CD4-positive, alpha-beta T cell treated with Interleukin-21 for 1 hour (primary cell): Measurements from ENCODE around the gene PRKAB2.
"Not testable (repeated sequence)": the region's sequence is repeated elsewhere in the genome, so short reads cannot be mapped to it uniquely, and the experiment has no call there.

Source experiments
- DNase-seq: peaks from one replicate; pipeline ENCODE4 v3.0.0-alpha.2; 2020

PRKAB2 gene

DNA sequence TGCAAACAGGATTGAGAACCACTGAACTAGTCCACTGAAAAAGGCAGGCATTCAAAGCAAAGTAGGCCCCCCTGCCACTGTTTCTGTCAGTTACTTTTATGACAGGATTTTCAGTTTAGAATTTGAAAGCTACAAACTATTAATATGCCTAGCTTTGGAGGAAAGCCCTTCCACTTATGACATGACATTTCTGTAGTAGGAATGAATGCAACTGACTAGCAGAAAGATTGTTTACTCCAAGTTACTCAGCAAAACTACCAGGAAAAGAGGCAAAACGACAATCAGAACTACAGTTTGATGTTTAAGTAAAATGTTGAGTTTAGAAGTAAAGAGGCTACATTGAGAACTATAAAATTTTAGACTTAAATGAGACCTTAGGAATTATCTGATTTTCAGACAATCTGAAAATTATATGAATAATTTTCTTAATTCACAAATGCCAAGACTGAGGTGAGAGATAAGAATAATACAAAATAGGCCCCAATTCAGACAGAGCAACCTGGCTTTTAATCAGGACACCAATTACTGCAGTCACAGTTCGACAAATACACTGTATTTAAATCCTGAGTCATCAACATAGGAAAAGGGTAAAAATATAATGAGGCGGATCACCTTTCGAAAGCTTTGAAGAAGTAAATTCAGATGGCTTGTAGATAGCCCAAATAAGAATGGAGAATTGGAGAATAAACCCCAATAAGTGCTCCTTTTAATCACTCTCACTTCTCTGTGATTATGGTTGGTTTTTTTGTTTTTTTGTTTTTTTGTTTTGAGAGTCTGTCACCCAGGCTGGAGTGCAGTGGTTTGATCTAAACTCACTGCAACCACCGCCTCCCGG lies 2.2 kb downstream of the PRKAB2 start:
- no peak for DNase-seq

DNA sequence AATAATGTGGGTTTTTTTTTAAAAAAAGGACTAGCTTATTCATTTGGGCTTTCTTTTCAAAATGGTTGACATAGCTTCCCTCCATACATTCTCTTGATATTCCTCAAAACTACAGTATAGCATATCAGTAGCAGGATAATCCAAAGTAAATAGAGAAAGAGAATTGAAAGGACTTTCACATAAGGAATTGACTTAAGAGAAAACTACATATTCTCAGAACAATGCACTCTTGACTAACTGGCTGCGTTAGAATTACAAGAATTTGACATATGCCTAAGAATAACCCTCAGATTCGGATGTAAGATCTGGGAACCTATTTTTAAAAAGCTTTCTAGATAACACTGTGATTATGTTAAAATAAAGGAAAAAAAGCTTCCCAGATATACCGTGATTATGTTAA lies 3.1 kb downstream of the PRKAB2 start:
- no peak for DNase-seq

DNA sequence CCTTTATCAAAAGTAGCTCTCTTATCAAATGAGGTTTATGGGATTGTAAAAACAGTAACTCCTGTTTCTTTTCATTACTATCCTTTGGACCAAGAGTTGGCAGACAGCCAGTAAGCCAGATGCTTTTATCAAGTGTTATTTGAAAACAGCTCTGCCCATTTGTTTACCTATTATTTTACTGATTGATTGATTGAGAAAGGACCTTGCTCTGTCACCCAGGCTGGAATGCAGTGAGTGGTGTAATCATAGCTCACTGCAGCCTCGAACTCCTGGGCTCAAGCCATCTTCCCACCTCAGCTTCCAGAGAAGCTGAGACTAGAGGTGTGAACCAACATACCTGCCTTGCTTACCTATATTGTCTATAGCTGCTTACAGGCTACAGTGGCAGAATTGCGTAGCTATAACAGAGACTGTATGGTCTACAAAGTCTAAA lies 3.6 kb downstream of the PRKAB2 start:
- DNase-seq: no peak

DNA sequence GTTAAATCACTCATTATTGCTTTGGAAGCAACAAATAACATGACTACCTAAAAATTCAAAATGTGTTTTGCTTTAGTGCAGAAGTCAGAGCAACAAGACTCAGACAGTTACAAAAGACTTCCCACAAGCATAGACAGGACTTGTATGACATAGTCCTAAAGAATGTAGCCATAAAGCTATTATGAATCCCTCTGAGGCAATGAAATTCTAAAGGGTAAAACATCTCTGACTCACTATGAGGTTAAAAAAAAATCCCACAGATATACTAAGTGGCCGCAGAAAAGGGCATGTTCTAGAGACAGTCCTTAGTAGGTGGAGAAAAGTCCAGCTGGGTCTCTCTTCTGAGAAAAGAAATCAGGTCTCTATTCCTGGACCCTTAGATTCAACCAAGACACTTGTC lies 4.9 kb downstream of the PRKAB2 start:
- no peak for DNase-seq

DNA sequence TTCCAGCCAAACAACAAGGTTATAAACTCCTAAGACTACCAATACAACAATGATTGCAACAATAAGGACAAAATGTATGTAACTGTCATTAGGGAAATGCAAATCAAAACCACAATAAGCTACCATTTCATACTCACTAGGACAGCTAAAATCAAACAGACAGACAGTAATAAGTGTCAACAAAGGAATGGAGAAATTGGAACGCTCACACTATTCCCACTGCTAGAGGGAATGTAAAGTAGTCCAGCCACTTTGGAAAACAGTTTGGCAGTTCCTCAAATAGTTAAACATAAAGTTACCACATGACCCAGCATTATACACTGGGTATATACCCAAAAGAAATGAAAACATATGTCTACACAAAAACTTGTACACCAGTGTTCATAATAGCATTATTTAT lies 9.3 kb downstream of the PRKAB2 start:
- DNase-seq: no peak

DNA sequence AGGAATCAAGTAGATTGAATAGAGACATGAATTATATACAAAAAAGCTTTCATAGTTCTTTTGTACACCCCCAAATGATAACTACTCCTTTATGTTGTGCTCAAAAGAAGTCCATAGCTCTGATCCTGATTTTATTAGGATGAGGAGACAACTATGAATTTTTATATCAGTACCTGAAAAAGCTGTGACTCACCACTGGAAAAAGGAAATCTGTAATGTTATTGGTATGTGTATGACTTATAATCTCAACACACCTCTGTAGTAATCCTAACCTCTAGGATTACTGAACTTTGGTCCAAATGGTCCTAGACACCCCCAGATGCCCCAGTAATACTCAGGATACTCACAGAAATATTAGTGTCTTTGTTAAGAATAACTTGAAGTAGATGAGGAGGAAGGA lies 10.2 kb downstream of the PRKAB2 start:
- DNase-seq: no peak

DNA sequence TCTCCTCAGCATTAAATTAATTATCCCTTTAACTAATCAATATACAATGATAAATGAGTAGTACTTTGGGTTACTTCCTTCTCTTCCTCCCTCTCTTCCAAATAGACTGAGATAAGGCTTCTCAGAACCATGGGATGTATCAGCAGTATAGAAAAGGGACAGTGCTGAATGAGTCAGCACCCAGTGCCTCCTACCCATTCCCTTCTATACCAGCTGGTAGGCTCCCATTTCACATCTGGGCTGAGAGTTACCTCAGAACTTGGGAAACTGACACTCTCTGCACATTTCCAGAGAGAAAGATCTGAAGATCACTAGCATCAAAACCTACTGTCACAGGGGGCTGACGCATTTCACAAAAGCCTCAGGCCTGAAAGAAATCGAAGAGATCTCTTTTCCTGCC lies 15.2 kb downstream of the PRKAB2 start:
- DNase-seq: not testable (repeated sequence)

DNA sequence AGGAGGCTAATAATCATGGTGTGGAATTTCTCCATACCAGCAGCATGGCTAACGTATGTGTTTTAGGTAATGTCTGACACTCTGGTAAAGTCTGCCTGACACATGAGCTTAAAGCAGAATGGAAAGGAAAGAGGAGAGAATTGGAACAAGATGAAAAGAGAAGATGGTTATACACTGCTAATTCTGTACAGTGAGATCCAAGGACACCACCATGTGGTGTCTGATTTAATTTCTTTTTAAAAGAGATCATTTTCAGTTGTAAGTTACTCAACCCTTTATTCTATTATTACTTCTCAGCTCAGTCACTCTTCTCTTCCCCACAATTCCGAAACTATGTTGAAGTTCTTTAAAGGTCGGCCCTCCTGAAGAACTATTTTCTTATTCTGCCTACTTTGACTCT lies 15.6 kb downstream of the PRKAB2 start:
- DNase-seq: no peak

DNA sequence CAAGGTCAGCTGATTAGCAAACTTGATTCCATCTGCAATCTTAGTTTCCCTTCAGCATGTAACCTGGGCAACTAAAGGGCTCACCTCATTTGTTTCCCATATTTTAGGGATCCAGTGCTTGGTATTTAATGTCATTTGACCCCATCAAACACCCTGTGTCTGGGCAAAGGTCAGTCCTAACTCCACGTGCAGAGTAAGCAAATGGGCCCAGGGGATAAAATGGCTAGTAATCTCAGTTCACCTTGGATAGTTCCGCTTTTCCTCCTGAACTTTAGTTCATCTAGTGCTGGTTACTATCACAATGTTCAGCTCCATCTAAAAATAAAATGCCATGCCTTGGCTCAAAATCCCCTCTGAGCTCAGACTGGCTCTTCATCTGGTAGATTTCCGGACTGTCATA lies 19.5 kb downstream of the PRKAB2 start:
- no peak for DNase-seq

DNA sequence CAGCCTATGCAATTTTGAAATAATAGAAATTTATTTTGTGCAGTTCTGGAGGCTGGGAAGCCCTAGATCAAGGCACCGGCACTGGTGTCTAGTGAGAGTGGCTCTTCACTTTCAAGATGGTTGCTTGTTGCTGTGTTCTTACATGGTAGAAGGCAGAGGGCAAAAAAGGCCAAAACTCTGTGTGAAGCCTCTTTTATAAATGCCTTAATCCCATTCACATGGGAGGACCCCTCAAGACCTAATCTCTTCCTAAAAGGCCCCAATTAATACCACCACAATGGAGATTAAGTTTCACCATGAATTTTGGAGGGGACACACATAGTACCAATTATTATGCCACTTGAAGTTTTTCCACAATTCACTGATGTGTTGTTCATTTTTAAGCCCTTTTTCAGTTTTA lies 21.0 kb downstream of the PRKAB2 start:
- no peak for DNase-seq

DNA sequence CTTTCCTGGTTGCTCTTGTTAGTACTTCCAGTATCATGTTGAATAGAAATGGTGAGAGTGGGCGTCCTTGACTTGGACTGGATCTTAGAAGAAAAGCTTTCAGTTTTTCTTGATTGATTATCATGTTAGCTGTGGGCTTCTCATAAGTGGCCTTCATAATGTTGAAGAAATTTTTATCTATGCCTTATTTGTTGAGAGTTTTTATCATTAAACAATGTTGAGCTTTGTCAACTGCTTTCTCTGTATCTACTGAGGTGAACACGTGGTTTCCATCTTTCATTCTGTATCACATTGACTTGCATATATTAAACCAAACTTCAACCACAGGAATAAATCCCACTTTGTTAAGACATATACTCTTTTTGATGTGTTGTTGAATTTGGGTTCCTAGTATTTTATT lies 29.4 kb downstream of the PRKAB2 start:
- no peak for DNase-seq

DNA sequence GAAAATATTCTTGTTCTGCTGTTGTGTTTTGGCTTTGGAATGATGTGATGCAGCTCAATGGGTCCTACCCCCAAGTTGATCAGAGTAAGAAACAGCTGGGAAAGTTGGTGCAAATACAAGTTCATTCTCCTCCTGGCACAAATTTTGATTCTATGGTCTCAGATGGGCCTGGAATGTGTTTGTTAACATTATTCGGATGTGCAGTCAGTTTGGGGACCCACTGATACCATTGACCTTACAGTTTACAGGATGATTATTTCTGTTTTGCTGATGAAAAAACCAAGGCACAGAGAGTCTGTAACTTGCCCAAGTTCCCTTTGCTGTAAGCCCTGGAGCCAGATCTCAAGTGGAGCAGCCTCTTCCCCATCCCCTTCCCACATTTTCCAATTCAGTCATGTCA lies 41.5 kb downstream of the PRKAB2 start:
- not testable (repeated sequence) for DNase-seq

DNA sequence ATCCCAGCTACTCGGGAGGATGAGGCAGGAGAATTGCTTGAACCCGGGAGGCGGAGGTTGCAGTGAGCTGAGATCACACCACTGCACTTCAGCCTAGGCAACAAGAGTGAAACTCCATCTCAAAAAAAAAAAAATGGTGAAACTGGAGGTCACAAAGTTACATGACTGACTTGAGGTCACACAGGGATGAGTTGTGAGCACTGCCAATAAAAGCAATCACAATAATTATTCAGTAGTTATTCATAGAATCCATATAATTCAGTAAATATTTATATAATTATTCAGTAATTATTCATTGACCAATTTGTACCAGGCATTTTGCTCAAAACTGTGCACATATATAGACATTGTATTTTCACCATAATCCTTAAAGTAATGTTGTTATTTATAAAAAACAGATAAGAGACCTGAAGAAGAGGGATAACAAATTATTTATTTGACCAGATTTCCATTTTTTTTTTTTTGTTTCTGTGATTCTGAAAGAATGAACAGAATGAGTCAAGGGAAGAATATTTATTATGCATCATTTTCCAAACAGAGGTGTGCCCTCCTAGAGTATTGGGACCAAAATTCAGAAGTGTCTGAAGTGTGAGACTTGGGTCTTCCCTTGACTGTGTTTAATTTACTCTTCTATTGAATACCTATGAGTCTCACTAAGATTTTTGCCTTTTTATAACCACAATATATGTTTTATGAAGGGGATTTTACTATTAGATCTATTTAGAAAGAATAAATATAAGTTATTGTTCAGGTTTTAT lies 43.0 kb downstream of the PRKAB2 start:
- no peak for DNase-seq

DNA sequence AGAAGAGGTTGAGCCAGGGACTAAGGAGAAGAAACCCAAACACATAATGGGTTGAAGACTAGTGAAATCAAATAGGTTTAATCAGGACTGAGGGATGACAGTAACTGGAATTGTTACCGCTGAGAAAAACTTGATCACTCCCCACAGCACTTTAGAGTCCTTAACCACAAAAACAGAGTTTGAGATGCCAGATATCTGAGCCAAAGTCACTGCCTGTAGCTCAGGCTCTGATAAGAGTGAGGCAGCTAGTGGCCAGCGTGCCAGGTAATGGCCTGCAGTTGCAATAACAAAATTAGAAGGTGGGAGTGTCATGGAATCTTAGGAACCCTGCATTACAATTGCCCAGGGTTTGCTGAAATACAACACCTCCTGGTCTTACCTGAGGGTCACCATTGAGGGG lies 48.0 kb downstream of the PRKAB2 start:
- no peak for DNase-seq

DNA sequence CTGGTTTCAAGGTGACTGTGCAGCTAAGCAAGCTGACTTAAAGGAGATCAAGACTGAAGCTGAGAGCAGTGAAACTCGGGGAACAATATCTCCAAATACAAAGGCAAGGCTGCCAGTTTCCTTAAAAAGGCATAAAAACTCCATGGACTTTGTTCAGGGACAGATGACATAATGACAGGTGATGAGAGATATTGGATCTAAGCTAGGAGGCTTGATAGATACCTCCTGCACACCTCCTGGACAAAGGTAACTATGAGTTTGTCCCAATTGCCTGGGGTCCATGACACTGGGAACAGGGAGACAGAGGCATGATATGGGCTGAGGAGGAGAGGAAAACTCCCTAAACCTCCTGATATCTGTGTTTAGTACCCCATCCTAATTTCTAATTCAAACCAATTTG lies 55.2 kb downstream of the PRKAB2 start:
- DNase-seq: no peak

DNA sequence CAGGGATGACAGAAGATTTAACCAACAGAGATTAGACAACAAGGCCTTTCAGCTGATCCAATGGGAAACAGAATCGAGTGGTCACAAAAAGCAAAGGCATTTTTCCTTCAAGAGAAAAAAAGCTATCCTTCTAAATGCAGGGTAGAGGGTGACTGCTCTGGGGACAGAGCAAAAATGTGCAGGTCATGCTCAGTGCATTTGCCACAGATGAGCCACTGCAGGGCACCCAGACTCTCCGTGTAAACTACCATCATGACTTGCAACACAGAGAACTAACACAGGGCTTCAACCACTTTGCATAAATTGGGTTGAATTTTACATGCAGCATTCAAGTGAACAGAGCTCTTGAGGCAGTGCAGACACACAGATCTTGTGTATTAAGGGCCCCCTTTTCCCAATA lies 56.8 kb downstream of the PRKAB2 start:
- no peak for DNase-seq

DNA sequence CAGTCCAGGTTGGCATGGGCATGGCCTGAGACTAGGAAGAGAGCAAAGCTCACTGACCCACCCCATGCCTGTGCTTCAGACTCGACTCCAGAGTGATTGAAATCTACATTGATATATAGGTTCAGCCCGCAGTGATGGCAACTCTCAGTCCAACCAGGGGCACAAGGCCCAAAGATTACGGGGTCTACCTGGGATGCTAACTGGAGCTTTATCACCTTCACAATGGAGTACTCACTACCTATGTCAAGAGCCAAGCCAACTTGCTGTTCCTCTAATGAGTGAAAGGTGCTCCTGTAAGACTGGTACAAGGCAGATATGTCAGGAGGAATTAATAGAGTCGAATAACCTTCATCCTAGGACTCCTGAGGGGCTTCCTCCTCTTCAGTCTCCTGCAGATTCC lies 57.2 kb downstream of the PRKAB2 start:
- not testable (repeated sequence) for DNase-seq

DNA sequence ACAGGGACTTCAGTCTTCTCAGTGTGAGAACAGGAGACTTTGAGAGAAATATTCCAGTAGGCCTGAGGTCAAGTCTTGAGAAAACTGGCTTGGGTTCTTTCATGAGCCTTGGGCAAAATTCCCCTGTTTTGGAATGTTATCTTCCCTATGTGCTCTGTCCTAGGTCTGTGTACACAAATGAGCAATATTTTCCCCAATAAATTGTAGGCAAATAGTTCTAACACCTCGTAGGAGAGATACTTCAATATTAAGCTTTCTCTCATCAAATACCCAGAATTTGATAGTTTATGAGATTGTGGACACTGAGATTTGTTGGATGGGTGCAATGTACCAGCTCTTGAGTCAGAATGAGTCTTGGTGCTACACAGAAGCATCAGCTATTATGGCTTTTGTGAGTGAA lies 57.9 kb downstream of the PRKAB2 start:
- not testable (repeated sequence) for DNase-seq

DNA sequence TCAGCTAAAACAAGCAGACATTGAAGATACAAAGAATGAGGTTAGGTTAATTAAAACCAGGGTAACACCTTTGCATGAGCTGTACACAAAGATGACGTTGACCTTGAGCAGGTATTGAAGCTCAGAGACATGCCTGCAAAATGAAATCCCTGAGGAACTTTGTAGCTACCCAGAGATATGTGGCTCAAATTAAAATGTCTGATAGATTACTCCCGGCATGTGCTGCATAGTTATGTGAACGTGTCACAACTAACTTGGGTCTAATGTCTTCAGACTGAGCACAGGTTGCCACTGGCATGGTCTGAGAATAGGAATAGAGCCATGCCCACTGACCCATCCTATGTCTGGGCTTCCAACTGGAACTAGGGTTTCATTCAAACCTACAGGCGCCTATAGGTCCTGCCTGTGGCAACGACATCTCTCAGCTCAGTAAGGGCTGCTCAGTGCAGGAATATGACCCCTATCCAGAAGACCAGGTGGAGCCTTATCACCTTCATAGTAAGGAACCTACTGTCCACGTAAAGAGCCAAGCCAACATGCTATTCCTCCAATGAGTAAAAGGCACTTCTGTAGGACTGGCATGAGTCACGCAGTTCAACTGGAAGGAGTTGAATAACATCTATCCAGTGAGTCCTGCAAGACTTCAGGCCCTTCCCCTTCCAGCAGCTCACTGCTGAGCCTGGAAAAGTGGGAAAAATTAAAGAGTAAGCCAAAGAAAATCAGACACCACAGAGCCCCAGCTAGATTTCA lies 60.7 kb downstream of the PRKAB2 start:
- DNase-seq: no peak

DNA sequence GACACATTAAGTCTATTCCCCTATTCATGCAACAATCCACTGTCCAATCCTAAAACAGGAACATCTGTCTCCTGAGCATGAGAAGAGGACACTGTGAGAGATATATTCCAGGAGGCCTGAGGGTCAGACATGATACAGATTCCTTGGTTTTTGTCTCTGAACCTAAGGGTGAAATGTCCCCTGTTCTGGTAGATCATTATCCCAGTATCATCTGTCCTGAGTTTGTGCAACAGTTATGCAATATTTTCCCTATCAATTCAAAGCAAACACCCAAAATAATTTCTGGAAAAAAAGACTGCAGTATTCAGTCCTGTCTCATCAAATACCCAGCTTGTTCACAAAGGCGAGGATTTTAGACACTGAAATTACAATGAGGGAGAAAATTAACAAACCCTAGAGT lies 61.4 kb downstream of the PRKAB2 start:
- no peak for DNase-seq

DNA sequence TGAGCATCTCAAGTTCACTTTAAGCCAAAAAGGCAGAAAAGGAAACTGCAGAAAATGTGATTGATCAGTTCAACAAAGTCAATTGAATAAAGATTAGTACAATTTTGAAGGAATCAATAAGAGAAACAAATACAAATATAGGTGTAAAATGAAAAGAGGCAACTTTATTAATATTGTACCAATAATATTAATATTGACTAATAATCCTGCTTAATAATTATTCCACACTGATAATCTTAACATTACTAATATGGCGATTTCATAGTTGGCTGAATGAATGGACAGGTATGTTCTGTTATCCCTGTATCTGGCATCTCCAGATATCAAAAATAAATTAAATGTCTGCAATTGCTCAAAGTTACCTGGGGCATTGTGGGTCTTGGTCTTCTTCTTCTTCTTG lies 61.8 kb downstream of the PRKAB2 start:
- no peak for DNase-seq

DNA sequence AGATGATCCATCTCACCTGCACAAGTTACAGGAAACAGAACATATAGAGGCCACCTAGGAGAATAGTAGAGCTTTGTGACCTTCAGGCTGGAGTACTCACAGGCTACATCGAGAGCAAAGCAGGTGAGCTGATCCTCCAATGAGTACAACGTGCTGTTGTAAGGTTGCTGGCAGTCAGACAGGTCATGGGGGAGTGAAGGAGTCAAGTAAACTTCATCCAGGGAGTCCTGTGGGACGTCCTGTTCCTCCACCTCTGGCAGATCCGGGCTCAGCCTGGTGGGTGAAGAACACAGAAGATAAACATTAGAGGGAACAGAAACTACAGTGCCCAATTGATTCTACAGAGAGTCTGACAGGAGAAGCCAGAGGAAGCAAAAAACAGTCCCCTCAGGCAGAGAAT lies 62.5 kb downstream of the PRKAB2 start:
- DNase-seq: no peak

DNA sequence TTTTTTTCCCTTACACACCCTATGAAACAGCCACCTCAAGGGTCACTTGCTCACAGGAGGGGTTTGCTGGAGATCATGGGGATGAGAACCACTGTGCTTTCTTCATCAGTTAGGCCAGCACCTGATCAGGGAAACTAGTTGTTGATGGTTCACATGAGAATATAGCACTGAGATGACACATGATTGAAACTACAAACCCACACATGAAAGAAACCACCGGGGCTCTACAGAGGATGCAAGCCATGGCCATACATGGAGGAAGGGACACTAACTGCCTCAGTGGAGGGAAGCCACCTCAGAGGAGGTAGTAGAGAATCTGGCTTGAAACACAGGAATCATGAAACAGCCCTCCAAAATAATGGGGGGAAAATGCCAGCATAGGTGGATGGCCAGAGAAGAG lies 63.2 kb downstream of the PRKAB2 start:
- no peak for DNase-seq

DNA sequence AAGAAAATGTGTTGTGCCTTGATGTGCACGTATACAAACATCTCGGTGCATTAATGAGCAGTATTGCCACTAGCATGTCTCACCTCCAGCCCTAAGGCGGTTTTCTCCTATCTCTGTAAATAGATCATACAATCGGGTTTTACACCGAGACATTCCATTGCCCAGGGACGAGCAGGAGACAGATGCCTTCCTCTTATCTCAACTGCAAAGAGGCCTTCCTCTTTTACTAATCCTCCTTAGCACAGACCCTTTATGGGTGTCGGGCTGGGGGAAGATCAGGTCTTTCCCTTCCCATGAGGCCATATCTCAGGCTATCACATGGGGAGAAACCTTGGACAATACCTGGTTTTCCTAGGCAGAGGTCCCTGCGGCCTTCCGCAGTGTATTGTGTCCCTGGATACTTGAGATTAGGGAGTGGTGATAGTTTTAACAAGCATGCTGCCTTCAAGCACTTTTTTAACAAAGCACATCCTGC lies 65.8 kb downstream of the PRKAB2 start:
- DNase-seq: not testable (repeated sequence)
